Stimulated activated CD8-positive, alpha-beta memory T cell treated with anti-CD3 and anti-CD28 coated beads, Interleukin-2, amount 100 ng/mL, for 48 hours (primary cell): Measurements from ENCODE around the gene PRAMEF1.
"Not testable (repeated sequence)": the region's sequence is repeated elsewhere in the genome, so short reads cannot be mapped to it uniquely, and the experiment has no call there.

Experiments used
- DNase-seq, 2 donors: peaks; one replicate each; pipeline ENCODE4 v3.0.0-alpha.2; 2020; ENCODE audit warnings: low read depth in 2 of 2

PRAMEF1 gene

GRCh38 chr1:12775443-12775842 lies 15.8 kb upstream of the PRAMEF1 start:
- DNase-seq, result no peak

GRCh38 chr1:12776801-12777557 lies 14.2 kb upstream of the PRAMEF1 start:
- no peak for DNase-seq

GRCh38 chr1:12778061-12778460 lies 13.1 kb upstream of the PRAMEF1 start:
- DNase-seq, result no peak

GRCh38 chr1:12778907-12779306 lies 12.3 kb upstream of the PRAMEF1 start:
- no peak for DNase-seq

GRCh38 chr1:12781488-12781887 lies 9.7 kb upstream of the PRAMEF1 start:
- DNase-seq, result not testable (repeated sequence)

- not testable (repeated sequence) for DNase-seq
These were observed 7.4 kb upstream of the PRAMEF1 start for GRCh38 chr1:12783783-12784182.

GRCh38 chr1:12784729-12785128 lies 6.5 kb upstream of the PRAMEF1 start:
- DNase-seq, result not testable (repeated sequence)

GRCh38 chr1:12798911-12799310 lies 7.7 kb downstream of the PRAMEF1 start:
- DNase-seq, result no peak

- DNase-seq, result no peak
These were observed 8.5 kb downstream of the PRAMEF1 start for GRCh38 chr1:12799730-12800129.

- DNase-seq, result no peak
These were observed 18.7 kb downstream of the PRAMEF1 start for GRCh38 chr1:12809933-12810332.

GRCh38 chr1:12810691-12811408 lies 19.7 kb downstream of the PRAMEF1 start:
- no peak for DNase-seq

GRCh38 chr1:12811409-12811784 lies 20.2 kb downstream of the PRAMEF1 start:
- DNase-seq, result no peak

- not testable (repeated sequence) for DNase-seq
These were observed 27.9 kb downstream of the PRAMEF1 start for GRCh38 chr1:12819061-12819460.

- not testable (repeated sequence) for DNase-seq
These were observed 40.1 kb downstream of the PRAMEF1 start, which contains the start of gene PRAMEF11 for GRCh38 chr1:12831310-12831709. Gene PRAMEF11, minus strand, starts transcription at chr1:12831410. Its CDS starts 2,621 bp downstream, at chr1:12828789.

GRCh38 chr1:12833251-12833650 lies 42.1 kb downstream of the PRAMEF1 start:
- DNase-seq, result not testable (repeated sequence)
